ENCODE data around the gene VSIG10. TPM values are rescaled to one million over a fixed set of nuclear protein-coding genes. Genes with fewer than 3 reads are reported as not detected.
A peak's percentile ranks its signal among the peaks of the same experiment; 100 is the strongest.

Gene VSIG10
- total and polyA plus RNA-seq, 5 donors from 2014 or later, result 0.64 to 3.1 (median 1.8) TPM

DNA sequence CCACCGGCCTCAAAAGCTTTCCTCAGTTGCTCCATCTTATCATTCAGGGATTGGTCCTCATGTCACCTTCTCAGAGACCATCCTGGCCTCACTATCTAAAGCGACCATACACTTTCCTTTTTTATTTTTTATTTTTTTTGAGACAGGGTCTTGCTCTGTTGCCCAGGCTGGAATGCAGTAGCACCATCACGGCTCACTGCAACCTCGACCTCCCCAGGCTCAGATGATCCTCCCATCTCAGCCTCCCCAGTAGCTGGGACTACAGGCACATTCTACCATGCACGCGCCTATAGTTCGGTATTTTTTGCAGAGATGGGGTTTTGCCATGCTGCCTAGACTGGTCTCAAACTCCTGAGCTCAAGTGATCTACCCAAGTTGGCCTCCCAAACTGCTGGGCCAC, 45.6 kb downstream of the VSIG10 start:
- Histone ChIP-seq H3K4me1 (ENCODE audit: control insufficient read depth, insufficient read depth, low read length, poor library complexity, severe bottlenecking) (peaks cover 35% of the 10 kb centered on the region), H3K9me3 (ENCODE audit: control insufficient read depth in 2 of 2, low read length in 2 of 2) (no peaks in the 10 kb centered on the region), H3K36me3 (ENCODE audit: control insufficient read depth, insufficient read depth, low read length) (no peaks in the 10 kb centered on the region), H3K27me3 (ENCODE audit: control insufficient read depth, insufficient read depth, low read length) (no peaks in the 10 kb centered on the region), H3K27ac (ENCODE audit: insufficient read depth, low read length, poor library complexity, severe bottlenecking) (no peak overlapping the region), H3K4me3 (ENCODE audit: low read depth, low read length) (no peak overlapping the region)
- H3K36me3 Mint-ChIP-seq, result peaks cover 3% of the 10 kb centered on the region
- DNase-seq (no peak), ATAC-seq (ENCODE audit: low read depth in 2 of 2) (no peak)
- peaks cover 16 to 50% (median 39%) of the 10 kb centered on the region in 4 donors for H3K4me1 Mint-ChIP-seq
- no peaks in the 10 kb centered on the region for H3K9me3 Mint-ChIP-seq
- no peaks in the 10 kb centered on the region for H3K27me3 Mint-ChIP-seq
- H3K27ac Mint-ChIP-seq, result peak overlapping the region in 1 of 3 donors; percentile 88
- H3K4me3 Mint-ChIP-seq, result peak overlapping the region in 2 of 4 donors; percentile 15 to 93

DNA sequence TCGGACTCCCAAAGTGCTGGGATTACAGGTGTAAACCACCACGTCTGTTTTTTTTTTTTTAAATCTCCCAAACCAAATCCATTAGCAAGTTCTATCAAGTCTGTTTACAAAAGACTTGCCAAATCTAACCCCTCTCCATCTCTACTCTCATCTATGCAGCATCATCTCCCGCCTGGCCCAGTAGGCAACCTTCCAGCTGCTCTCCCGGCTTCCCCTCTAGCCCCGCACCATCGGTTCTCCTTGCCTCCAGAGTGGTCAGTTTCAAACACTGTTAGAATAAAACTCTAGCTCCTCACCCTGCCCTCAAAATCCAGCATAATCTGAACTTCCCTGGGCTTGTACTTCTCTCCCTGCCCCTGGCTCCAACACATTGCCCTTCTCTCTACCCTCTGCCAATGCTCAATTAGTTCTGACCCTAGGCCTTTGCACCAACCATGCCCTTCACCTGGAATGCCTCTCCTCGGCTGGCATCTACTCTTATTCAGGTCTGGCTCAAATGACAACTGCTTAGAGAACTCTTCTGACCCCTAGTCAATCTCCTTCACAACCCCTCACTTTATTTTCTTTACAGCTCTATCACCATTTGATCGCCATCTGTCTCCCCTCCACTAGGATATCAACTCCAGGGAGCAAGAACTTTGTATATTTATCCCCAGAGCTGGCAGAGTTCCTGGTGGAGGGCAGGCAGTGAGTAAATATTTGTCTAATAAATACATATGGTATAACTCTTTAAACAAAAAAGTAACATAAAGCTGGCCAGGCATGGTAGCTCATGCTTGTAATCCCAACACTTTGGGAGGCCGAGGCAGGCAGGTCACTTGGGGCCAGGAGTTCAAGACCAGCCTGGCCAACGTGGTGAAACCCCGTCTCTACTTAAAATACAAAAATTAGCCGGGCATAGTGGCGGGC, 47.7 kb downstream of the VSIG10 start:
- H3K27me3 Mint-ChIP-seq, result no peaks in the 10 kb centered on the region
- no peak overlapping the region for H3K4me3 ChIP-seq (ENCODE audit: low read depth, low read length)
- H3K9me3 ChIP-seq (ENCODE audit: control insufficient read depth in 2 of 2, low read length in 2 of 2), result no peaks in the 10 kb centered on the region
- no peak for ATAC-seq (ENCODE audit: low read depth in 2 of 2)
- H3K4me3 Mint-ChIP-seq, result peak overlapping the region in 1 of 4 donors; percentile 3
- peaks cover 9% of the 10 kb centered on the region for H3K36me3 ChIP-seq (ENCODE audit: control insufficient read depth, insufficient read depth, low read length)
- H3K9me3 Mint-ChIP-seq, result peaks cover 0 to 2% (median 0%) of the 10 kb centered on the region in 7 donors
- H3K4me1 ChIP-seq (ENCODE audit: control insufficient read depth, insufficient read depth, low read length, poor library complexity, severe bottlenecking), result peaks cover 17% of the 10 kb centered on the region
- H3K27me3 ChIP-seq (ENCODE audit: control insufficient read depth, insufficient read depth, low read length), result no peaks in the 10 kb centered on the region
- H3K36me3 Mint-ChIP-seq, result peaks cover 13% of the 10 kb centered on the region
- H3K27ac Mint-ChIP-seq, result peak overlapping the region in 2 of 3 donors; percentile 3 to 93
- peaks cover 20 to 54% (median 39%) of the 10 kb centered on the region in 4 donors for H3K4me1 Mint-ChIP-seq
- DNase-seq, result no peak
- H3K27ac ChIP-seq (ENCODE audit: insufficient read depth, low read length, poor library complexity, severe bottlenecking), result no peak overlapping the region

DNA sequence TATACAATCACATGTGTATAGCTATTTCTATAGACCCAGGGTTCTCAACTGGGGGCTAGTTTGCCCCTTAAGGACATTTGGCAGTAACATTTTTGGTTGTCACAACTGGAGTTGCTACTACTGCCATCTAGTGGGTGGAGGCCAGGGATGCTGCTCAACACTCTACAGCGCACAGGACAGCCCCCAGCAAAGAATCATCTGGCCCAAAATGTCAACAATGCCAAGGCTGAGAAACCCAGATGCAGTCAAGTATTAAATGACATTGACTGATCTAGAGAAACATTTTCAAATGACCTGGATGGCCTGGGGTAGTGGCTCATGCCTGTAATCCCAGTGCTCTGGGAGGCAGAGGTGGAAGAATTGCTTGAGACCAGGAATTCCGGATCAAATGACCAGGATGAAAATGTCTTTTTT, 48.7 kb downstream of the VSIG10 start:
- Mint-ChIP-seq H3K27ac (peak overlapping the region in 2 of 3 donors; percentile 72 to 78), H3K9me3 (peaks cover 0 to 2% (median 0%) of the 10 kb centered on the region in 7 donors), H3K27me3 (no peaks in the 10 kb centered on the region), H3K4me3 (peak overlapping the region in 3 of 4 donors; percentile 6 to 55 (median 13)), H3K36me3 (peaks cover 18% of the 10 kb centered on the region), H3K4me1 (peaks cover 20 to 56% (median 40%) of the 10 kb centered on the region in 4 donors)
- H3K36me3 ChIP-seq (ENCODE audit: control insufficient read depth, insufficient read depth, low read length), result peaks cover 18% of the 10 kb centered on the region
- peak; percentile 82 for ATAC-seq (ENCODE audit: low read depth in 2 of 2)
- H3K27ac ChIP-seq (ENCODE audit: insufficient read depth, low read length, poor library complexity, severe bottlenecking), result peak overlapping the region; percentile 33
- peaks cover 13% of the 10 kb centered on the region for H3K4me1 ChIP-seq (ENCODE audit: control insufficient read depth, insufficient read depth, low read length, poor library complexity, severe bottlenecking)
- no peaks in the 10 kb centered on the region for H3K27me3 ChIP-seq (ENCODE audit: control insufficient read depth, insufficient read depth, low read length)
- no peaks in the 10 kb centered on the region for H3K9me3 ChIP-seq (ENCODE audit: control insufficient read depth in 2 of 2, low read length in 2 of 2)
- DNase-seq, result peak; percentile 49 to 86 (median 74)
- H3K4me3 ChIP-seq (ENCODE audit: low read depth, low read length), result no peak overlapping the region

DNA sequence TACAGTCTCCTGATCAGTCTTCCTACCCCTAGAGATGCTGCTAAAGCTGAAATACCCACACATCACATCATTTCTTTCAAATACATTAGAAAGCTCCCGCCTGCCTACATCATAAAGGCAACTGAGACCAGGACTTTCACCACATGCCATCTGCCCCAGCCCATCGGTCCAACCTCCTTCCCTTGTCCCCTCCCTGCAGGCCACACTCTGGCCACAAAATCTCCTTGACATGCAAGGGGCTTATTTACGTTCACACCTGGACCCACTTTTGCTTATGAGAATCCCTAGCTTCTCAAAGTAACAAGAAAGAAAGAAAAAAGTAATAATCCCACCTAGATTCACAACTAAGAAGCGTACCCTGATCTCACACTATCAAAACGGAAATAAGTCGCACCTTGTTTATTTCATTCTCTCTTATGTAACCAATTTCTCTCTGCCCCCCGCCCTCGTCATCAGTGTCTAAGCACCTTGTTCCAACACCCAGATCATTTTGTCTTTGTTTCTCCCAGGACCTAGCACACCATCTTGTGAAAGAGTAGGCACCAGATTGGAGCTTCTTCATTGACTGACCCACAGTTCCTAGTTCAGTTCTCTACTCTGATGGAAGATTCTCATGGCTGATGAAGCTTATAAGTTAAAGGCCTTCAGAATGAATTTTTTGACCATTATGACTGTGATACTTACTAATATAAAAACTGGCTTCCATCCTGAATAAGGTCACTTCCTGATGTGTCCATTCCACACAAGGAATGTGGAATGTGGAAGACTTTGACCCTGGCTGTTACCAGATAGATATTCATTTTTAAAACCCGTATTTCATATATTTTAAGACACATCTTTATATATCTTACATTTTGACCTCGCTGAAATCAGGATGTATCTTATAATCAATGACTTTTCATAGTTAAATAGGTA, 50.5 kb downstream of the VSIG10 start:
- Histone ChIP-seq H3K4me3 (ENCODE audit: low read depth, low read length) (no peak overlapping the region), H3K36me3 (ENCODE audit: control insufficient read depth, insufficient read depth, low read length) (peaks cover 20% of the 10 kb centered on the region), H3K9me3 (ENCODE audit: control insufficient read depth in 2 of 2, low read length in 2 of 2) (no peaks in the 10 kb centered on the region), H3K27me3 (ENCODE audit: control insufficient read depth, insufficient read depth, low read length) (no peaks in the 10 kb centered on the region), H3K27ac (ENCODE audit: insufficient read depth, low read length, poor library complexity, severe bottlenecking) (no peak overlapping the region), H3K4me1 (ENCODE audit: control insufficient read depth, insufficient read depth, low read length, poor library complexity, severe bottlenecking) (peaks cover 4% of the 10 kb centered on the region)
- H3K36me3 Mint-ChIP-seq, result peaks cover 26% of the 10 kb centered on the region
- peaks cover 0 to 2% (median 0%) of the 10 kb centered on the region in 7 donors for H3K9me3 Mint-ChIP-seq
- H3K4me3 Mint-ChIP-seq, result peak overlapping the region in 3 of 4 donors; percentile 1 to 73 (median 11)
- peak overlapping the region in 2 of 3 donors; percentile 37 to 83 for H3K27ac Mint-ChIP-seq
- no peak for ATAC-seq (ENCODE audit: low read depth in 2 of 2)
- H3K4me1 Mint-ChIP-seq, result peaks cover 15 to 38% (median 28%) of the 10 kb centered on the region in 4 donors
- H3K27me3 Mint-ChIP-seq, result no peaks in the 10 kb centered on the region
- DNase-seq, result no peak

DNA sequence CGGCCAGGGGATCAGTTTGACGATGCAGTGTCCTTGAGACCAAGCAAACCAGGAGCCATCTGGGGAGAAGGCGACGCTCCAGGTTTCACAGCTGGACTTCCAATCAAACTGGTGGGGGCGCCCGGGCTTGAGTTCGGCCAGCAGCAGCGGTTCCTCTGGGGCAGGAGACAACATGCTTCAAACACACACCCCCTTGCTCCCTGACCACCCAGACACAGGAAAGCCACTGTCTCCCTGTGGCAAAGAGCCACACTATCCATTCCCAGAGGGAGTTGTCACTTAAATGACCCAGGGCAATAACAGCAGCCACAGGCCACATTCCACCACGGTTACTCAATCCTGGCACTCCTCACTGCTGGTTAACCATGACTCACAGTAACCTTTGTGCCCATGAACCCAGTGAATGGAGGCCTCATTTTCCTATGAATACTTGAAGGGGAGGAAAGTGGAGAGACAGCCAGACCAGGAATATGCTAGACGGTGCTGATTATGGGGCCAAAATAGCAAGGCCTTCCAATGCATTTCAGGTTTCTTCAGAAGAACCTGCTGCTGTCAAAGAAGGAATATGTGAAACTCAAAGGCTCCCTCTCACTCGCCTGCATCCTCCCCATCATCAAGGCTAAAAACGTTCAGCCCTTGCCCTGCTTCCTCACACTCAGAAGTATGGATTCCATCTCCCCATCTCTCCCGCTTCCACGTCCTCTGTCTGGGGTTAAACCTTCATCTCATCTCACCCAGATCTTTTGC, 51.3 kb downstream of the VSIG10 start:
- no peak for ATAC-seq (ENCODE audit: low read depth in 2 of 2)
- Histone ChIP-seq H3K4me1 (ENCODE audit: control insufficient read depth, insufficient read depth, low read length, poor library complexity, severe bottlenecking) (peaks cover 4% of the 10 kb centered on the region), H3K27ac (ENCODE audit: insufficient read depth, low read length, poor library complexity, severe bottlenecking) (no peak overlapping the region), H3K27me3 (ENCODE audit: control insufficient read depth, insufficient read depth, low read length) (no peaks in the 10 kb centered on the region), H3K4me3 (ENCODE audit: low read depth, low read length) (no peak overlapping the region), H3K36me3 (ENCODE audit: control insufficient read depth, insufficient read depth, low read length) (peaks cover 23% of the 10 kb centered on the region), H3K9me3 (ENCODE audit: control insufficient read depth in 2 of 2, low read length in 2 of 2) (no peaks in the 10 kb centered on the region)
- Mint-ChIP-seq H3K9me3 (peaks cover 0 to 2% (median 0%) of the 10 kb centered on the region in 7 donors), H3K27me3 (no peaks in the 10 kb centered on the region), H3K4me3 (no peak overlapping the region), H3K27ac (peak overlapping the region in 2 of 3 donors; percentile 51 to 83), H3K36me3 (peaks cover 26% of the 10 kb centered on the region), H3K4me1 (peaks cover 15 to 36% (median 27%) of the 10 kb centered on the region in 4 donors)
- DNase-seq, result no peak

DNA sequence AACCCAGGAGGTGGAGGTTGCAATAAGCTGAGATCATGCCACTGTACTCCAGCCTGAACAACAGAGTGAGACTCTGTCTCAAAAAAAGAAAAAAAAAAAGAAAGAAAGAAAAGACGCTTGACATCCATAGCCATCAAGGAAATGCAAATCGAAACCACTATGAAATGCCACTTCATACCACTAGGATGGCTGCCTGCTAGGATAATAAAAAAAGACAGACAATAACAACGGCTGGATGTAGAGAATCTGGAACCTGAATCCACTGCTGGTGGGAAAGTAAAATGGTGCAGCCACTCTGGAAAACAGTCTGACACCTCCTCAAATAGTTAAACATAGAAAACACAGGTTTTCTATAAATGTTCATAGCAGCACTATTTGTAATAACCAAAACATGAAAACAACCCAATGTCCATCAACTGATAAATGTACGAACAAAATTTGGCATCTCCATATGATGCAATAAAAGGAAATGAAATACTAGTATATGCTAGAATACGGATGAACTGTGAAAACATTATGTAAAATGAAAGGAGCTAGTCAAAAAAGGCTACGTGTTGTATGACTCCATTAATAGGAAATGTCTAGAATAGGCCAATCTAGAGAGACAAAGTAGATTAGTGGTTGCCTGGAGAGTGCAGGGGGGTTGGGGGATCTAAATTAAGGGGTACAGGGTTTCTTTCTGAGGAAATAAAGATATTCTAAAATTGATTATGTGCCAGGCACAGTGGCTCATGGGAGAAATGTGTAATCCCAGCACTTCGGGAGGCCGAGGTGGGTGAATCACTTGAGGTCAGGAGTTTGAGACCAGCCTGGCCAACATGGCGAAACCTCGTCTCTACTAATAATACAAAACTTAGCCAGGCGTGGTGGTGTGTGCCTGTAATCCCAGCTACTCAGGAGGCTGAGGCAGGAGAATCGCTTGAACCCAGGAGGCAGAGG, 52.6 kb downstream of the VSIG10 start:
- no peak overlapping the region for H3K27ac ChIP-seq (ENCODE audit: insufficient read depth, low read length, poor library complexity, severe bottlenecking)
- peaks cover 23% of the 10 kb centered on the region for H3K36me3 ChIP-seq (ENCODE audit: control insufficient read depth, insufficient read depth, low read length)
- Mint-ChIP-seq H3K4me3 (peak overlapping the region in 1 of 4 donors; percentile 1), H3K27ac (peak overlapping the region in 1 of 3 donors; percentile 67), H3K9me3 (peaks cover 0 to 2% (median 0%) of the 10 kb centered on the region in 7 donors), H3K4me1 (peaks cover 18 to 31% (median 24%) of the 10 kb centered on the region in 4 donors), H3K36me3 (peaks cover 26% of the 10 kb centered on the region), H3K27me3 (no peaks in the 10 kb centered on the region)
- no peak for ATAC-seq (ENCODE audit: low read depth in 2 of 2)
- no peaks in the 10 kb centered on the region for H3K9me3 ChIP-seq (ENCODE audit: control insufficient read depth in 2 of 2, low read length in 2 of 2)
- no peak for DNase-seq
- no peaks in the 10 kb centered on the region for H3K27me3 ChIP-seq (ENCODE audit: control insufficient read depth, insufficient read depth, low read length)
- peaks cover 4% of the 10 kb centered on the region for H3K4me1 ChIP-seq (ENCODE audit: control insufficient read depth, insufficient read depth, low read length, poor library complexity, severe bottlenecking)
- H3K4me3 ChIP-seq (ENCODE audit: low read depth, low read length), result no peak overlapping the region

Data from CD4-positive, CD25-positive, alpha-beta regulatory T cell (primary cell).